OCI-LY7 (cell line): ENCODE measurements around the gene PHAF1. TPM values are rescaled to one million over a fixed set of nuclear protein-coding genes. Genes with fewer than 3 reads are reported as not detected.

ENCODE experiments used
- BruUV-seq: library from RNA; stranded (reverse); fragments of 400-500 nt; replicated peaks from 2 replicates; lab custom pipeline; 2021; lab: Mats Ljungman, UMichigan
- CTCF ChIA-PET: fragments of 300-600 bp; sonication (Branson Sonifier 250); formaldehyde crosslinking; loops from one replicate; lab custom pipeline; 2022; ENCODE audit warnings: antibody characterized with exemption; ENCODE audit not compliant: unreplicated experiment; lab: Charles Lee
- POLR2A ChIA-PET: fragments of 300-600 bp; sonication (Branson Sonifier 250); formaldehyde crosslinking; loops from one replicate; lab custom pipeline; 2022; ENCODE audit warnings: antibody characterized with exemption; lab: Charles Lee
- DNase-seq: peaks from one replicate; pipeline ENCODE4 v3.0.0-alpha.2; 2015; ENCODE audit warnings: low spot score
- H2AFZ ChIP-seq: fragments of 200-600 bp; sonication (generic), shearing (Covaris generic); 2 replicates; pipeline ENCODE4 v1.6.1; 2014; ENCODE audit warnings: mild to moderate bottlenecking, antibody characterized with exemption, low read length, moderate library complexity
- H3K27ac ChIP-seq: fragments of 200-600 bp; sonication (generic); 2 replicates; pipeline ENCODE4 v1.5.1; 2014; ENCODE audit warnings: mixed run types, low read depth, mild to moderate bottlenecking, moderate library complexity, low read length, inconsistent platforms; ENCODE audit not compliant: poor library complexity, severe bottlenecking
- H3K36me3 ChIP-seq: fragments of 200-600 bp; sonication (generic); 2 replicates; pipeline ENCODE4 v1.6.1; 2014; ENCODE audit warnings: mild to moderate bottlenecking, antibody characterized with exemption, low read length, moderate library complexity, mixed read lengths; ENCODE audit not compliant: insufficient read depth
- H3K4me1 ChIP-seq: fragments of 200-600 bp; sonication (generic); 2 replicates; pipeline ENCODE4 v1.5.1; 2014; ENCODE audit warnings: mild to moderate bottlenecking, low read length; ENCODE audit not compliant: insufficient read depth, poor library complexity, severe bottlenecking
- H3K4me2 ChIP-seq: fragments of 200-600 bp; sonication (generic); 2 replicates; pipeline ENCODE4 v1.6.1; 2014; ENCODE audit warnings: mild to moderate bottlenecking, low read length
- H3K4me3 ChIP-seq: fragments of 200-600 bp; sonication (generic); 2 replicates; pipeline ENCODE4 v1.5.1; 2014; ENCODE audit warnings: mild to moderate bottlenecking, low read depth, low read length; ENCODE audit not compliant: poor library complexity, severe bottlenecking
- H3K79me2 ChIP-seq: fragments of 200-600 bp; sonication (generic); 2 replicates; pipeline ENCODE4 v1.6.1; 2016; ENCODE audit warnings: low read depth, mild to moderate bottlenecking, low read length, moderate library complexity, mixed read lengths; ENCODE audit not compliant: insufficient read depth
- H3K9me2 ChIP-seq: fragments of 200-600 bp; sonication (generic); 2 replicates; pipeline ENCODE4 v1.6.1; 2016; ENCODE audit warnings: mild to moderate bottlenecking, low read length, mixed read lengths; ENCODE audit not compliant: insufficient read depth
- H3K9me3 ChIP-seq: fragments of 200-600 bp; sonication (generic); 2 replicates; pipeline ENCODE4 v1.6.1; 2014; ENCODE audit warnings: mild to moderate bottlenecking, mixed run types, low read length, mixed read lengths
- H4K20me1 ChIP-seq: fragments of 200-600 bp; sonication (generic); 2 replicates; pipeline ENCODE4 v1.6.1; 2014; ENCODE audit warnings: mild to moderate bottlenecking, antibody characterized with exemption, low read length, moderate library complexity, mixed read lengths; ENCODE audit not compliant: insufficient read depth
- EZH2phosphoT487 ChIP-seq: fragments of 200-600 bp; sonication (generic); IDR thresholded peaks from 2 replicates; pipeline ENCODE4 v1.6.1; 2018; ENCODE audit warnings: low read depth, borderline replicate concordance, mild to moderate bottlenecking, mixed run types, antibody characterized with exemption, low read length, moderate library complexity, mixed read lengths
- intact Hi-C: fragments of 100-400 bp; cut with micrococcal nuclease; formaldehyde crosslinking; loops from one replicate; pipeline ENCODE4 v1.10.0; 2022; ENCODE audit not compliant: unreplicated experiment
- total RNA-seq, 2 experiments: library from RNA; depleted of rRNA in 1 of 2; stranded (reverse); fragments of >200 nt in 1 of 2; shearing (Covaris generic) in 1 of 2; gene quantifications; 2 replicates each; pipeline ENCODE4 v1.2.3, GENCODE V29; 2014 to 2022
- TF ChIP-seq, protein P1 (sequence below): fragments of 200-600 bp; sonication (generic); conservative IDR thresholded peaks from 2 replicates; pipeline ENCODE4 v1.5.1; 2014; ENCODE audit warnings: mild to moderate bottlenecking, antibody characterized with exemption, low read length, moderate library complexity, mixed read lengths

Gene PHAF1
- total RNA-seq, 2 experiments from 2014 or later = 13.9 to 16.8 TPM

DNA sequence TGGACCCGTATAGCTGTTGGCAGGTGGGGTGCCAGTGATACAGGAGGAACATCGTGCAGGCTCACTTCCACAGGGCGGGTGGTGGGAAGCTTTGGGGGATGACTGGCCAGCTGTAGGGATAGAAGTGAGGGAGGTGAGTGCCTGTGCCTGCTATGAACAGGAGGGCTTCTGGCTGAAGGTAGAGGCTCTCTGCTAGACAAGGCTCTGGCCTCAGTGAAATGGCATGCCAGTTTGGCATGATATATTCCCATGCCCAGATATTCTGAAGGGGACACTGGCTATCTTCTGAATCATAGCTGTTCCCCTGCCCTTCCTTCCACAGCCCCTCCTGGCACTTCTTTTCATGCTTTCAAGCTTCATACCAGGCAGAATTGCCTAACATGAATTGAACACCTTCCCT lies 19.1 kb downstream of the PHAF1 start:
- peaks cover 44% of the 10 kb centered on the region for H3K36me3 ChIP-seq
- H4K20me1 ChIP-seq = no peaks in the 10 kb centered on the region
- TF ChIP-seq EZH2phosphoT487 = no peak
- TF ChIP-seq, protein P1, sequence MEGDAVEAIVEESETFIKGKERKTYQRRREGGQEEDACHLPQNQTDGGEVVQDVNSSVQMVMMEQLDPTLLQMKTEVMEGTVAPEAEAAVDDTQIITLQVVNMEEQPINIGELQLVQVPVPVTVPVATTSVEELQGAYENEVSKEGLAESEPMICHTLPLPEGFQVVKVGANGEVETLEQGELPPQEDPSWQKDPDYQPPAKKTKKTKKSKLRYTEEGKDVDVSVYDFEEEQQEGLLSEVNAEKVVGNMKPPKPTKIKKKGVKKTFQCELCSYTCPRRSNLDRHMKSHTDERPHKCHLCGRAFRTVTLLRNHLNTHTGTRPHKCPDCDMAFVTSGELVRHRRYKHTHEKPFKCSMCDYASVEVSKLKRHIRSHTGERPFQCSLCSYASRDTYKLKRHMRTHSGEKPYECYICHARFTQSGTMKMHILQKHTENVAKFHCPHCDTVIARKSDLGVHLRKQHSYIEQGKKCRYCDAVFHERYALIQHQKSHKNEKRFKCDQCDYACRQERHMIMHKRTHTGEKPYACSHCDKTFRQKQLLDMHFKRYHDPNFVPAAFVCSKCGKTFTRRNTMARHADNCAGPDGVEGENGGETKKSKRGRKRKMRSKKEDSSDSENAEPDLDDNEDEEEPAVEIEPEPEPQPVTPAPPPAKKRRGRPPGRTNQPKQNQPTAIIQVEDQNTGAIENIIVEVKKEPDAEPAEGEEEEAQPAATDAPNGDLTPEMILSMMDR = no peak
- ChIA-PET POLR2A (interaction anchor here (0.7 kb wide), 1 partner anchor 11 kb away, joined by 3 read pairs; no protein-coding TSS in a partner anchor), CTCF (interaction anchor here (0.8 kb wide), 1 partner anchor 10 kb away, joined by 3 read pairs; no protein-coding TSS in a partner anchor)
- H3K4me3 ChIP-seq = no peak overlapping the region
- no peaks in the 10 kb centered on the region for H3K9me3 ChIP-seq
- H3K4me1 ChIP-seq = no peaks in the 10 kb centered on the region
- no peak overlapping the region for H2AFZ ChIP-seq
- H3K27ac ChIP-seq = no peak overlapping the region
- no peak for DNase-seq
- H3K4me2 ChIP-seq = no peak overlapping the region
- no peaks in the 10 kb centered on the region for H3K79me2 ChIP-seq
- BruUV-seq = no TSS peak
- no peaks in the 10 kb centered on the region for H3K9me2 ChIP-seq
- intact Hi-C loops = no loop called here

GRCh38 chr16:67129422-67129821 lies 19.7 kb downstream of the PHAF1 start:
- POLR2A ChIA-PET = no interaction called here
- H3K79me2 ChIP-seq = no peaks in the 10 kb centered on the region
- H3K27ac ChIP-seq = no peak overlapping the region
- peaks cover 44% of the 10 kb centered on the region for H3K36me3 ChIP-seq
- H3K4me3 ChIP-seq = no peak overlapping the region
- intact Hi-C loops = no loop called here
- H3K9me3 ChIP-seq = no peaks in the 10 kb centered on the region
- TF ChIP-seq, protein P1 = no peak
- no peak for TF ChIP-seq EZH2phosphoT487
- H3K9me2 ChIP-seq = no peaks in the 10 kb centered on the region
- no peaks in the 10 kb centered on the region for H4K20me1 ChIP-seq
- H3K4me2 ChIP-seq = no peak overlapping the region
- no peaks in the 10 kb centered on the region for H3K4me1 ChIP-seq
- no peak overlapping the region for H2AFZ ChIP-seq
- CTCF ChIA-PET = no interaction called here
- no peak for DNase-seq
- no TSS peak for BruUV-seq

DNA sequence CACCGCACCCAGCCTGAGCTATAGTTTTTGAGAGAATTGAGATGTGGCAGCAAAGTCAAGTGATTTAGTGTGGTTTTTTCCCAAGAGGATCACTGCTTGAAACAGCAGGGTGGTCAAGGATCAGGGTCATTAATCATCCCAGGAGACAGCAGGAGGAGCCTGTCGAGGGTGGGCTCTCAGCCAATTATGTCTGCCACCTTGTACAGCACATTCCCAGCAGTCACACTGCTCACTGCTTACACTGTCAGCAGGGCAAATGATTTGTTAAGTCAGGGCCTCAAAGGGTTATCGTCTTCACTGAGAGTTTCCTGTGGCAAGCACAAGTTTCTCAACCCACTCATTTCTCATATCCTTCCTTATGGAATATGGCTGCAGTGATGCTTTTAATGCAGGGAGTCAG lies 27.9 kb downstream of the PHAF1 start:
- TF ChIP-seq, protein P1 = no peak
- TF ChIP-seq EZH2phosphoT487 = no peak
- no peaks in the 10 kb centered on the region for H3K9me2 ChIP-seq
- no peaks in the 10 kb centered on the region for H3K79me2 ChIP-seq
- peaks cover 87% of the 10 kb centered on the region for H3K36me3 ChIP-seq
- H3K4me3 ChIP-seq = no peak overlapping the region
- H2AFZ ChIP-seq = no peak overlapping the region
- ChIA-PET POLR2A (no interaction called here), CTCF (no interaction called here)
- no peak overlapping the region for H3K4me2 ChIP-seq
- intact Hi-C loops = no loop called here
- no TSS peak for BruUV-seq
- H3K27ac ChIP-seq = no peak overlapping the region
- no peak for DNase-seq
- no peaks in the 10 kb centered on the region for H3K9me3 ChIP-seq
- no peaks in the 10 kb centered on the region for H3K4me1 ChIP-seq
- H4K20me1 ChIP-seq = no peaks in the 10 kb centered on the region
